Stomach (tissue), 9 donors: ENCODE data around the gene GRIN2C. TPM values are rescaled to one million over a fixed set of nuclear protein-coding genes. Genes with fewer than 3 reads are reported as not detected.

Experiments
- DNase-seq, 2 donors: peaks; one replicate each; pipeline versions ENCODE4 v3.0.0 to v3.0.0-alpha.2; 2013 to 2019
- H3K27ac ChIP-seq, 5 donors: fragments of 200-600 bp in 4 of 5; sonication (generic) in 4 of 5; one replicate each; pipeline ENCODE4 v1.5.1; 2013 to 2019; ENCODE audit warnings: mild to moderate bottlenecking in 1 of 5, moderate library complexity in 1 of 5
- H3K27me3 ChIP-seq, 3 donors: fragments of 200-600 bp; sonication (generic); one replicate each; pipeline ENCODE4 v1.5.1; 2017 to 2019; ENCODE audit warnings: mixed run types in 1 of 3
- H3K36me3 ChIP-seq, 4 donors: fragments of 200-600 bp; sonication (generic); 1 replicate in 3 of 4; 2 replicates in 1 of 4; pipeline ENCODE4 v1.5.1; 2016 to 2019
- H3K4me1 ChIP-seq, 4 donors: fragments of 200-600 bp; sonication (generic); one replicate each; pipeline ENCODE4 v1.5.1; 2016 to 2019
- H3K4me3 ChIP-seq, 4 donors: fragments of 200-600 bp; sonication (generic) in 3 of 4; one replicate each; pipeline ENCODE4 v1.5.1; 2016 to 2019; ENCODE audit warnings: mild to moderate bottlenecking in 1 of 4
- H3K9me3 ChIP-seq, 4 donors: fragments of 200-600 bp; sonication (generic); one replicate each; pipeline ENCODE4 v1.5.1; 2016 to 2019
- CTCF ChIP-seq, 7 experiments: fragments of 450-650 bp in 4 of 7; fragments of 200-600 bp in 3 of 7; sonication (generic) in 3 of 7; IDR thresholded peaks; one replicate each; pipeline ENCODE4 v1.5.1; 2016 to 2019; ENCODE audit warnings: antibody characterized with exemption in 7 of 7, control low read depth in 2 of 7, mild to moderate bottlenecking in 1 of 7
- EP300 ChIP-seq: sonication (generic); formaldehyde crosslinking; IDR thresholded peaks from one replicate; pipeline ENCODE4 v1.6.1; 2017; ENCODE audit warnings: antibody characterized with exemption
- POLR2A ChIP-seq, 4 donors: fragments of 450-650 bp; IDR thresholded peaks; one replicate each; pipeline ENCODE4 v1.6.1; 2016; ENCODE audit warnings: antibody characterized with exemption in 4 of 4, control low read depth in 2 of 4, mild to moderate bottlenecking in 1 of 4, moderate library complexity in 1 of 4
- POLR2AphosphoS5 ChIP-seq, 3 donors: sonication (generic); formaldehyde crosslinking; IDR thresholded peaks; one replicate each; pipeline ENCODE4 v1.6.1; 2016; ENCODE audit warnings: antibody characterized with exemption in 3 of 3
- WGBS, 5 donors: extraction: QIAGEN DNeasy Blood & Tissue Kit in 3 of 5; methylation state at CpG; one replicate each; pipeline versions ENCODE4 v1.1.5 to v1.1.7; 2013 to 2018; 5-methylcytosine and 5-hydroxymethylcytosine counted together
- intact Hi-C: fragments of 100-400 bp; cut with DNase I; formaldehyde crosslinking; loops from one replicate; pipeline ENCODE4 v1.15.1; 2023; ENCODE audit warnings: low total_unique reads
- polyA plus RNA-seq, 3 donors: library from polyadenylated mRNA; stranded (reverse); fragments of 200-250 nt; gene quantifications; one replicate each; pipeline ENCODE4 v1.2.3, GENCODE V29; 2013
- total RNA-seq, 5 donors: library from RNA; depleted of rRNA; stranded (reverse); fragments of >200 nt; gene quantifications; one replicate each; pipeline versions ENCODE4 v1.1.0 to v1.2.3, GENCODE V29; 2014 to 2016
- donor health status: healthy with polysubstance abuse.
- donor health status: Bipolar disorder and iron deficiency.
- donor health status: healthy.

GRIN2C gene
- total and polyA plus RNA-seq, 8 donors, result 0.33 to 0.55 TPM; not detected in 6

DNA sequence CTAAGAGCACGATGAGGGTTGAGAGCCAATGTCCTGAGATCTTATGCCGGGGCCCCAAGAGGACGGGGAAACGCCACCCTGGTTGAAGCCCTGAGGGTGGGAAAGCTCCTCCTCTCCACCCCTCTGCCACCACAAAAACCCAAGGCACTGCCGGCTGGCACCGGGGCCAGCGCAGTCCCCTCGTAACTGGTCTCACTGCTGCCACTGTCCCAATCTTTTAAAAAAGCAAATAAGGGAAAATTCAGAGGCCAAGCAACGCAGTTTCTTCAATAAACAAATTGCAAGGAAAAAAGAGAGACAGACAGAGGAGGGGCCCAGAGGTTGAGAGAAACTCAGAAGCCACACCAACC is 6.7 kb downstream of the GRIN2C start:
- Histone ChIP-seq H3K4me1 (peaks cover 9 to 14% (median 10%) of the 10 kb centered on the region in 4 donors), H3K36me3 (no peaks in the 10 kb centered on the region), H3K4me3 (no peak overlapping the region), H3K9me3 (peaks cover 0 to 5% (median 0%) of the 10 kb centered on the region in 4 donors), H3K27ac (no peak overlapping the region), H3K27me3 (peaks cover 13 to 88% (median 63%) of the 10 kb centered on the region in 3 donors)
- TF ChIP-seq EP300 (no peak), POLR2A (IDR thresholded peaks at IDR 0.05) (no peak), CTCF (IDR thresholded peaks at IDR 0.05) (no peak), POLR2AphosphoS5 (IDR thresholded peaks at IDR 0.05) (no peak)
- intact Hi-C loops, result no loop called here
- WGBS, 5 donors, result 8 to 12% (median 11%) methylated on average over 8 to 9 of the region's 9 CpGs
- DNase-seq, result no peak

GRCh38 chr17:74852237-74853047 is 7.2 kb downstream of the GRIN2C start:
- TF ChIP-seq EP300 (no peak), POLR2A (IDR thresholded peaks at IDR 0.05) (no peak), POLR2AphosphoS5 (IDR thresholded peaks at IDR 0.05) (no peak), CTCF (IDR thresholded peaks at IDR 0.05) (no peak)
- Histone ChIP-seq H3K4me1 (peaks cover 9 to 14% (median 10%) of the 10 kb centered on the region in 4 donors), H3K27me3 (peaks cover 13 to 83% (median 63%) of the 10 kb centered on the region in 3 donors), H3K36me3 (no peaks in the 10 kb centered on the region), H3K4me3 (peak overlapping the region in 1 of 4 donors; percentile 15), H3K9me3 (peaks cover 0 to 5% (median 0%) of the 10 kb centered on the region in 4 donors), H3K27ac (no peak overlapping the region)
- DNase-seq, result peak in 1 of 2 donors; percentile 83
- intact Hi-C loops, result no loop called here
- 7 to 29% (median 15%) methylated on average over 28 to 75 of the region's 76 CpGs for WGBS, 5 donors

- peaks cover 0 to 5% (median 0%) of the 10 kb centered on the region in 4 donors for H3K9me3 ChIP-seq
- H3K27ac ChIP-seq, result no peak overlapping the region
- intact Hi-C loops, result no loop called here
- no peak for DNase-seq
- H3K4me3 ChIP-seq, result peak overlapping the region in 1 of 4 donors; percentile 15
- H3K4me1 ChIP-seq, result peaks cover 9 to 14% (median 10%) of the 10 kb centered on the region in 4 donors
- H3K27me3 ChIP-seq, result peaks cover 13 to 75% (median 63%) of the 10 kb centered on the region in 3 donors
- WGBS, 5 donors, result 53 to 66% (median 61%) methylated on average over 4 to 29 of the region's 29 CpGs
- no peaks in the 10 kb centered on the region for H3K36me3 ChIP-seq
- TF ChIP-seq CTCF (IDR thresholded peaks at IDR 0.05), result no peak
- TF ChIP-seq POLR2AphosphoS5 (IDR thresholded peaks at IDR 0.05), result no peak
- no peak for TF ChIP-seq POLR2A (IDR thresholded peaks at IDR 0.05)
- no peak for TF ChIP-seq EP300
Measured at GRCh38 chr17:74851612-74852236, 8.0 kb downstream of the GRIN2C start.

- no peak for TF ChIP-seq POLR2AphosphoS5 (IDR thresholded peaks at IDR 0.05)
- no peak for TF ChIP-seq EP300
- TF ChIP-seq CTCF (IDR thresholded peaks at IDR 0.05), result no peak
- no peak for TF ChIP-seq POLR2A (IDR thresholded peaks at IDR 0.05)
- no peak for DNase-seq
- H3K27ac ChIP-seq, result no peak overlapping the region
- H3K36me3 ChIP-seq, result no peaks in the 10 kb centered on the region
- peaks cover 13 to 67% (median 61%) of the 10 kb centered on the region in 3 donors for H3K27me3 ChIP-seq
- 51 to 63% (median 54%) methylated on average over 3 of the region's 3 CpGs for WGBS, 5 donors
- intact Hi-C loops, result no loop called here
- H3K4me3 ChIP-seq, result no peak overlapping the region
- peaks cover 0 to 5% (median 0%) of the 10 kb centered on the region in 4 donors for H3K9me3 ChIP-seq
- peaks cover 9 to 14% (median 10%) of the 10 kb centered on the region in 4 donors for H3K4me1 ChIP-seq
Measured at GRCh38 chr17:74850914-74851313, 8.8 kb downstream of the GRIN2C start.
